B cell (primary cell): ENCODE data around the gene HOXA5. TPM values are rescaled to one million over a fixed set of nuclear protein-coding genes. Genes with fewer than 3 reads are reported as not detected.

Experiments
- ATAC-seq: fragments of 200-7000 bp; cut with Tn5 transposase; one replicate; pipeline ENCODE4 v1.10.0; 2021; ENCODE audit warnings: low read depth, mild to moderate bottlenecking, moderate number of reproducible peaks, moderate library complexity
- CTCF ChIA-PET: fragments of 350-600 bp; sonication (Branson Sonifier 250); formaldehyde crosslinking; loops from one replicate; lab custom pipeline; 2021; ENCODE audit warnings: antibody characterized with exemption, inconsistent platforms; lab: Charles Lee
- POLR2A ChIA-PET: fragments of 350-600 bp; sonication (Branson Sonifier 250); formaldehyde crosslinking; loops from one replicate; lab custom pipeline; 2021; ENCODE audit warnings: antibody characterized with exemption; lab: Charles Lee
- DNase-seq: peaks from one replicate; pipeline ENCODE4 v3.0.0; 2013
- H2AFZ ChIP-seq: 2 replicates; pipeline ENCODE4 v1.6.1; 2012; ENCODE audit warnings: mild to moderate bottlenecking, low read depth, low read length; ENCODE audit not compliant: insufficient read depth, poor library complexity, severe bottlenecking
- H3K27ac ChIP-seq, 2 donors: 1 replicate in 1 of 2; 2 replicates in 1 of 2; pipeline ENCODE4 v1.5.1; 2012 to 2013; ENCODE audit warnings: low read length in 2 of 2, mild to moderate bottlenecking in 2 of 2, moderate library complexity in 1 of 2
- H3K27me3 ChIP-seq, 4 experiments: fragments of 200-600 bp in 1 of 4; sonication (generic) in 1 of 4; replicated peaks in 1 of 4; 1 replicate in 2 of 4; 2 replicates in 2 of 4; pipeline versions ENCODE4 v1.6.1 to v1.7.0; 2013 to 2016; ENCODE audit warnings: low read length in 3 of 4, mild to moderate bottlenecking in 2 of 4, mixed read lengths in 1 of 4, moderate library complexity in 1 of 4; ENCODE audit not compliant: insufficient read depth in 4 of 4, control insufficient read depth in 3 of 4; ENCODE audit errors: control extremely low read depth in 1 of 4
- H3K36me3 ChIP-seq, 2 experiments: replicated peaks in 1 of 2; 1 replicate in 1 of 2; 2 replicates in 1 of 2; pipeline versions ENCODE4 v1.6.1 to v1.7.1; 2013; ENCODE audit warnings: low read length in 1 of 2; ENCODE audit not compliant: insufficient read depth in 2 of 2, control insufficient read depth in 1 of 2; ENCODE audit errors: control extremely low read depth in 1 of 2, extremely low read depth in 1 of 2
- H3K4me1 ChIP-seq, 2 donors: fragments of 200-600 bp in 1 of 2; sonication (generic) in 1 of 2; 1 replicate in 1 of 2; 2 replicates in 1 of 2; pipeline versions ENCODE4 v1.5.1 to v1.6.1; 2013 to 2017; ENCODE audit warnings: low read length in 2 of 2; ENCODE audit not compliant: control insufficient read depth in 2 of 2, insufficient read depth in 2 of 2
- H3K4me2 ChIP-seq: replicated peaks from 2 replicates; pipeline ENCODE3; 2012; ENCODE audit warnings: mild to moderate bottlenecking, low read depth, low read length; ENCODE audit not compliant: poor library complexity, severe bottlenecking
- H3K4me3 ChIP-seq, 5 experiments: fragments of 200-600 bp in 1 of 5; sonication (generic) in 1 of 5; 1 replicate in 3 of 5; 2 replicates in 2 of 5; pipeline versions ENCODE4 v1.5.1 to v1.7.0; 2011 to 2016; ENCODE audit warnings: low read length in 4 of 5, mild to moderate bottlenecking in 4 of 5, low read depth in 2 of 5, control low read depth in 1 of 5, moderate library complexity in 1 of 5; ENCODE audit not compliant: insufficient read depth in 1 of 5; ENCODE audit errors: control extremely low read depth in 1 of 5, extremely low read depth in 1 of 5
- H3K79me2 ChIP-seq: fragments of 200-600 bp; sonication (generic); one replicate; pipeline ENCODE4 v1.6.0; 2016; ENCODE audit warnings: low read length; ENCODE audit not compliant: control insufficient read depth, insufficient read depth
- H3K9ac ChIP-seq: fragments of 200-600 bp; sonication (generic); 2 replicates; pipeline ENCODE4 v1.6.1; 2017; ENCODE audit warnings: mild to moderate bottlenecking, low read length, moderate library complexity
- H3K9me3 ChIP-seq, 3 donors: one replicate each; pipeline versions ENCODE4 v1.6.1 to v1.7.1; 2013; ENCODE audit warnings: low read length in 2 of 3; ENCODE audit not compliant: control insufficient read depth in 2 of 3, insufficient read depth in 1 of 3; ENCODE audit errors: control extremely low read depth in 1 of 3
- H4K20me1 ChIP-seq: 2 replicates; pipeline ENCODE4 v1.6.0; 2012; ENCODE audit warnings: mild to moderate bottlenecking, low read length; ENCODE audit not compliant: insufficient read depth, control insufficient read depth, poor library complexity, severe bottlenecking
- H3K27ac Mint-ChIP-seq: one replicate; pipeline ENCODE4 v1.8.0; 2021; ENCODE audit warnings: mixed read lengths
- H3K27me3 Mint-ChIP-seq: one replicate; pipeline ENCODE4 v1.8.0; 2021; ENCODE audit warnings: mixed read lengths
- H3K4me1 Mint-ChIP-seq: one replicate; pipeline ENCODE4 v1.8.0; 2021; ENCODE audit warnings: mixed read lengths
- H3K4me3 Mint-ChIP-seq: one replicate; pipeline ENCODE4 v1.8.0; 2021; ENCODE audit warnings: mixed read lengths
- H3K9me3 Mint-ChIP-seq: one replicate; pipeline ENCODE4 v1.8.0; 2022; ENCODE audit warnings: mixed read lengths; ENCODE audit not compliant: insufficient read depth
- EZH2 ChIP-seq: IDR thresholded peaks from 2 replicates; pipeline ENCODE4 v1.6.1; 2012; ENCODE audit warnings: borderline replicate concordance, low read depth, mild to moderate bottlenecking, moderate library complexity, low read length; ENCODE audit not compliant: insufficient read depth, poor library complexity, severe bottlenecking
- WGBS: methylation state at CpG from one replicate; pipeline ENCODE4 v1.1.5; 2013; ENCODE audit warnings: missing lambda C conversion rate; ENCODE audit not compliant: insufficient coverage; 5-methylcytosine and 5-hydroxymethylcytosine counted together
- intact Hi-C: fragments of 100-400 bp; cut with micrococcal nuclease; formaldehyde crosslinking; loops from one replicate; pipeline ENCODE4 v1.10.0; 2022
- polyA plus RNA-seq: library from polyadenylated mRNA; depleted of rRNA; stranded (reverse); fragments of >200 nt; gene quantifications from 2 replicates; pipeline ENCODE4 v1.2.3, GENCODE V29; 2012
- total RNA-seq, 2 donors: library from RNA; stranded (reverse); fragments of 120-200 nt in 1 of 2; gene quantifications; 1 replicate in 1 of 2; 2 replicates in 1 of 2; pipeline versions ENCODE4 v1.2.3 to v1.2.4, GENCODE V29; 2013 to 2022
- TF ChIP-seq, protein P1 (sequence below): fragments of 200-600 bp; IDR thresholded peaks from one replicate; pipeline ENCODE4 v1.8.0; 2022; ENCODE audit warnings: antibody characterized with exemption, mild to moderate bottlenecking

The HOXA5 gene
- total and polyA plus RNA-seq, 2 donors (not counting 1 experiment from before 2014, with no cell fraction given) = not detected

- CTCF ChIA-PET = interaction anchor here (0.7 to 2.0 kb wide), 6 partner anchors 10 to 1304 kb away, joined by 3 to 7 read pairs (median 3); no protein-coding TSS in a partner anchor
- TF ChIP-seq, protein P1, sequence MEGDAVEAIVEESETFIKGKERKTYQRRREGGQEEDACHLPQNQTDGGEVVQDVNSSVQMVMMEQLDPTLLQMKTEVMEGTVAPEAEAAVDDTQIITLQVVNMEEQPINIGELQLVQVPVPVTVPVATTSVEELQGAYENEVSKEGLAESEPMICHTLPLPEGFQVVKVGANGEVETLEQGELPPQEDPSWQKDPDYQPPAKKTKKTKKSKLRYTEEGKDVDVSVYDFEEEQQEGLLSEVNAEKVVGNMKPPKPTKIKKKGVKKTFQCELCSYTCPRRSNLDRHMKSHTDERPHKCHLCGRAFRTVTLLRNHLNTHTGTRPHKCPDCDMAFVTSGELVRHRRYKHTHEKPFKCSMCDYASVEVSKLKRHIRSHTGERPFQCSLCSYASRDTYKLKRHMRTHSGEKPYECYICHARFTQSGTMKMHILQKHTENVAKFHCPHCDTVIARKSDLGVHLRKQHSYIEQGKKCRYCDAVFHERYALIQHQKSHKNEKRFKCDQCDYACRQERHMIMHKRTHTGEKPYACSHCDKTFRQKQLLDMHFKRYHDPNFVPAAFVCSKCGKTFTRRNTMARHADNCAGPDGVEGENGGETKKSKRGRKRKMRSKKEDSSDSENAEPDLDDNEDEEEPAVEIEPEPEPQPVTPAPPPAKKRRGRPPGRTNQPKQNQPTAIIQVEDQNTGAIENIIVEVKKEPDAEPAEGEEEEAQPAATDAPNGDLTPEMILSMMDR = no peak
- TF ChIP-seq EZH2 = no peak
- no peak overlapping the region for H3K9ac ChIP-seq
- H2AFZ ChIP-seq = no peak overlapping the region
- no peak overlapping the region for H3K4me3 ChIP-seq
- POLR2A ChIA-PET = interaction anchor here (0.6 kb wide), 1 partner anchor 35 kb away, joined by 4 read pairs; no protein-coding TSS in a partner anchor
- H3K27ac Mint-ChIP-seq = peak overlapping the region; percentile 87
- H3K9me3 Mint-ChIP-seq = no peaks in the 10 kb centered on the region
- WGBS = 1% methylated on average over 14 of the region's 30 CpGs
- peaks cover 0 to 74% (median 18%) of the 10 kb centered on the region in 3 donors for H3K9me3 ChIP-seq
- ATAC-seq = no peak
- no peak overlapping the region for H3K27ac ChIP-seq
- H3K27me3 ChIP-seq = peaks cover 1 to 88% (median 78%) of the 10 kb centered on the region in 4 experiments
- H3K36me3 ChIP-seq = no peaks in the 10 kb centered on the region
- peaks cover 76% of the 10 kb centered on the region for H3K27me3 Mint-ChIP-seq
- H3K4me1 Mint-ChIP-seq = peaks cover 37% of the 10 kb centered on the region
- H3K4me3 Mint-ChIP-seq = peak overlapping the region; percentile 16
- peaks cover 57 to 66% of the 10 kb centered on the region in 2 donors for H3K4me1 ChIP-seq
- H3K79me2 ChIP-seq = no peaks in the 10 kb centered on the region
- DNase-seq = peak; percentile 41
- intact Hi-C loops = loop anchor here (2.0 kb wide), 2 partner anchors 83 to 1301 kb away; no protein-coding TSS in a partner anchor
- peaks cover 6% of the 10 kb centered on the region for H4K20me1 ChIP-seq
- H3K4me2 ChIP-seq = no peak overlapping the region
Observed at GRCh38 chr7:27157702-27158431, 14.4 kb upstream of the HOXA5 start.
